NCI-H1092 treated with DMSO at 0.1 percent for 48 hours (cell line): ENCODE measurements around the gene UBA1.
A peak's percentile ranks its signal among the peaks of the same experiment; 100 is the strongest.

Source experiments
- DNase-seq: peaks from one replicate; lab custom pipeline; 2025; lab: John Stamatoyannopoulos, UW

UBA1 gene

DNA sequence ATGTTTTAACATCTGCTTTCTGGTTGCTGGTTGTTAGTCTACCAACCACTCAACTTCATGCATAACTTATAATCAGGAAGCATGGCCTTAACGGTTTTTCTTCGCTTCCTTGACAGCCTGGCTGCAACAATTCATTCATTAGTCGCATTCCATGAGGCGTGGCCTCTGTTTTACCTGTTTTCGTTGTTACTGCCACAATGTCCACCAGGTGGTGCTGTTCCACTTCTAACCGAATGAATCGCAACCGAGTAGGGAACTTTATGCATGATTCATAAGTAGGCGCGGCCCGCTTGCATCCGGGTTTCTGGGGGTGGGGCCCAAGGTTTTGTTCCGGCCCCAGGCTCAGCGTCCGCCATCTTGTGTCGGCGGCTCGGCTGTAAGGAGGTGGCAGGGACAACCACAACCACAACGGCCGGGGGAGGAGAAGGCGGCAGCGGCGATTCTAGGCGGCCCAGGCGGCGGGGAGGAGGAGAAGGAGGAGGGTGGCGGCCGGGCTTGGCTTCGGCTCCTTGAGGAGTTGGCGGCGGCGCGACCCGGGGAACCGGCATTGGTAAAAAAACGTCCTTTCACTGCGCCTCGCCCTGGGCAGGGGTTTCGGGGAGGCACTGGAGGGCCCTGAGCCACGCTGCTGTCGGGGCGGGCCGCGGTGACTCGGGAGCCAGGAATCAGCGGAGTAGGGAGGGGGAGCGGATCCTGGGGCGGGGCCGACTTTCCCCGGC, at the start of gene UBA1:
UBA1 (plus strand) TSS at position 355 of the 719 bp plus-strand sequence. CDS start 4,974 bp downstream, outside the sequence.
- DNase-seq, result peak; percentile 95

DNA sequence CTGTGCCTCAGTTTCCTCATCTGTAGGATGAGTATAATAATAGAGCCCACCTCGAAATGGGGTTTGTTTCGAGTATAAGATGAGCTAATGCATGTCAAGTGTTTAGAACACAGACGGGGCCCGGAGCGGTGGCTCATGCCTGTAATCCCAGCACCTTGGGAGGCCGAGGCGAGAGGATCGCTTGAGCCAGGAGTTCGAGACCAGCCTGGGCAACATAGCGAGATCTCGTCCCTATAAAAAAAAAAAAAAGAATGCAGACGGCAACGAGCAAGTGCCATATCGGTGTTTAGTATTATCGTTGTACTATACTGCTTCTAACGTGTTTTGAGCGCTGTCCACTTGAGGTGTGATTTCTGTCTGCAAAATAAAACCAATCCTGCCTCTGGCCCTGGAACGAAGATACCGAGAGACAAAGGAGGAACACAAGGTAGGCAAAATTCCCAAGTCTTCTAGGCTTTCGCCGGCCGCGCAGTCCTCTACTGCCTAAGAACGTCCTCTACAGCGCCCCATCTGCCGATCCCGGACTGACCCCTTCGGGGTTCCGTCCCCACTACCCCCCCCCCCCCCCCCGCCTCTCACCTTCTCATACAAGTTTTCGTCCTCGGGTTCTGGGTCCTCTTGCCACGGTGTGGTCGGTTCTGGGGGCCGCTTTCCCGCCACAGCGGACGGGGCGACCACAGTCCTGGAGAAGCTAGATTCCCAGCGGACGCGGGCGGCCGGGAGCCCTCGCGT, 49.6 kb upstream of the UBA1 start:
- peak; percentile 63 for DNase-seq

DNA sequence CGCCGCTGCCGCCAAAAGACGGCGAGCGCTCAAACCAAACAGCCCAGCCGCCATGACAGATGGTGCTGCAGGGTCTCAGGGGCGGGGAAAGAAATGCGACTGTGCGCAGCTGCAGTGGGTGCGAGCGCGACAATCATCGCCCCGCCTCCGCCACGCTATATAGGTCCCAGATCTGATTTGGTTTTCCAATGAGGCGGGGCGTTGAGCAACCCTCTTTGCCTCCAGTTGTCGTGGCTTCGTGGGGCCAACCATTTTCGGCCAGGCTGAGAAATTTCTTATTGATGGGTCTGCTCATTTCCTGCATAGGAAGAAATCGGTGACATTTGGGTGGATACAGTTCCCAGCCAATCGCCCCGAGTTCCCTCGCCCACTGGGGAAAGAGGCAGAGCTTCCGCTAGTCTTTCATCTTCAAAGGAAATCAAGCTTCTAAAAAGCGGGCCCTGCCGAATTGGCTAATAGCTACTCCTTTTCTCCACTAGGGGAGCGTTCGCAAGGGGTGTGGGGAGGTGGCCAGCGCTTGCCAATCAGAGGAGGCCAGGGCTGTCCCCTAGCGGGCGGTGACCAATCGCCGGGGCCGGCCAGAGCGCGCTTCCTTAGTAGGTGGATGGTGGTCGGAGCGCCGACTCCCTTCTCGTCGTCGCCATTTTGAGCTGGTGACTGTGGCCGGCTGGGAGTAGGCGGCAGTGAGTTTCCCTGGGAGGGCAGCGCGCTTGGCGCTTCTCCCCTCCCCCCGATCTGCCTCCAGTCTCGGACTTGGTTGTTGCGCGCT, 48.8 kb upstream of the UBA1 start, which contains the start of the genes NDUFB11 and RBM10:
NDUFB11 (minus strand) TSS at position 77 of the 769 bp plus-strand sequence; CDS start at position 54, 23 bp downstream.
RBM10 (plus strand) TSS at position 596 of the 769 bp plus-strand sequence. CDS start 2,261 bp downstream, outside the sequence.
- DNase-seq, result peak; percentile 96

DNA sequence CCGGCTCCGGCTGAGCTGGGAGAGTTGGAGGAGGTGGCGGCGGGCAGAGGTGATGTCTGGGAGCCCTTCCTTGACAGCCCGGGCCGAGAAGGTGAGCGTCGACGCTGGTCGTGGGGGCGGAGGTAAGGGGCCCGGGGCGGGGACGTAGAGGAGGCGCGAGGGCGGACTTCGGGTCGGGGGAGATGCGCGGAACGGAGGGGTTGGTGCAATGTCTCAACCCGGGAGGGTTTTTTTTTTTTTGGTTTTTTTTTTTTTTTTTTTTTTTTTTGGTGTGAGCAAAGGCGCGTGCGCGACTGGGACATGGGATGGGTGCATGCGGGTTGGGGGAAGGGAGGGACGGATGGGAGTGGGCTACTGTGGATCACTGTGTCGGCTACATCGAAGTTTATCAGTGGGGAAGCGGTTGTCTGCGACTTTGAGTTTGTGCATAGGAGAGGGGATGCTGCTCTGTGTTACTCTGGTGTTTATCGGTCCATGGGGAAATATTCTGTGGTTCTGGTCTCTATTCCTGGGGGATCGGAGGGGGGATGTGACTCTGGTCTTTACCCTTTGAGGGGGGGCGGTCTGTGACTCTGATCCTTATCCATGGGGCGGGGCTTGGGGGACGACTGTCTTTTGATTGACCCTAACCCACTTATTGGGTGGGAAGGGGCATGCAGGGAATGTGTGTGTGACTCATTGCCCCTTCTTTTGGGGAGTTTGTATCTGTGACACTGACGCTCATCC, 48.1 kb upstream of the UBA1 start:
- DNase-seq, result peak; percentile 34

DNA sequence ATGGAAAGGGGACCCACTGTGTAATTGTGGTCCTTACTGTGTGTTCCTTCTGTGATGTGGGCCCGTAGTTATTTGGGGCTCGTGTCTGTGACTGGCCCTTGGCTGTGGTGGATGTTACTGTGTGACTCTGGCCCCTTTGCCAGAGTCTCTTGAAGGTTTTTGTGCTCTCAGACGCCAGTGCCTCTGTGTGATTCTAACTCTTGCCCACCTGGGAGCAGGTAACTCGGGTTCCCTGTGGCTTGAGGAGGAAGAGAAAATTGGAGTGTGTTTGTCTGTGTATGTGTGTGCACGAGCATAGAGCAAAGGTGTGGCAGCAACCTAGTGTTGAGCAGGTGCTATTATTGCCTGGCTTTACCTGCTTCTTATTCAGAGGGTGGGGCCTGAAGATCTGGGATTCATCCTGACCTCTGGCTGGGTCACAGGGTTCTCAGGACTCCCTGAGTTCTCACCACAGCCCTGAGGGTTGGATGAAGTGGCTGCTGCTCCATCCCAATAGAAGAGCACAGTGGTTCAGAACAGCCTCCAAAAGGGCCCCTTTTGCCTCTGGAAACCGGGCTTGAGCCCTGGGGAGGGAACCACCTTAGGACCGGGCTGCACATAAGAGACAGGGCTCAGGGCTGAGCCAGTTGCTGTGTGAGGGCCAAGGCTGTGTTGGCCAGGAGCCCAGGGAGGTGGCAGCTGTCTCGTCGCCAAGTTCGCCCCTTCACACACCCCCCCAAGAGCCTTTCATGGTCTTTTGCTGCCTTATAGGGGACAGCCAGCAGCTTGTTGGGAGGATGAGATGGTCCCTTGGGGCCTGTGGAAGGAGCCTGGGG, 47.3 kb upstream of the UBA1 start:
- DNase-seq, result peak; percentile 36

DNA sequence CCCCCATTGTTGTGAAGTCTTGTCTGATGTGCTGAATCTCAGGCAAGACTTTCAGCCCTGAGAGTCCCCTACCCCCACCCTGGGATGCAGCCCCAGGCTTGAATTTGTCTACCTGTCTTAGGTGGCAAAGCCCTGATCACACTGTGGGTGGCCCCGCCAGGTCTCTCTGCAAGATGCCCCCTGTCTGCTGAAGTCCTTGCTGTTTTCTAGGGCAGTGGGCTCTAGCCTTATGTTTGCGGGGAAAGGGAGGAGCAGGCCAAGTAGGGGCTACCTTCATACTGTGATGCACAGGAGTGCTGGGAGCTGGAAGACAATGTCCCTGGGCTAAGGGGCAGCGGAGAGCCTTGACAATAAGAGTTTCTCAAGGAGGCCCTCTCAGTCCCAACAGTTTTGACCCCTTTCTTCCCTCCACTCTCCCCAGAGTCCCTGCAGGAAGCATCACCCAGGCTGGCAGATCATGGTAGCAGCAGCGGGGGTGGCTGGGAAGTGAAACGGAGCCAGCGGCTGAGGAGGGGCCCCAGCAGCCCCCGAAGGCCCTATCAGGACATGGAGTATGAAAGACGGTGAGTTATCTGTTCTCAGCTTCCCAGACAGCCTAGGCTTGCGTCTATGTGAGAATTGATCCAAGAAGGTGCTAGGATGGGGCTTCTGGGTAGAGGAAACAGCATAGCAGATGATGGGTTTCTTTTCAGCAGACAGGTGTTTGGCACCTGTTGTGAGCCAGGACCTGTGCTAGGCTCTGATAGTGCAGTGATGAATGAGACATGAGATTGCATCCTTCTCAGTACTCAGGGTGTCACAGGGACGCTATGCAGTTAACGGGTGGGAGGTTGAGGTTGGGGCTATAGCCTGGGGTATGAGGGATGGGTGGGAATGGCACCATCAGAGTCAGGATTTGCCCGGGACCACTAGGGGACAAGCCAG, 46.4 kb upstream of the UBA1 start:
- no peak for DNase-seq

DNA sequence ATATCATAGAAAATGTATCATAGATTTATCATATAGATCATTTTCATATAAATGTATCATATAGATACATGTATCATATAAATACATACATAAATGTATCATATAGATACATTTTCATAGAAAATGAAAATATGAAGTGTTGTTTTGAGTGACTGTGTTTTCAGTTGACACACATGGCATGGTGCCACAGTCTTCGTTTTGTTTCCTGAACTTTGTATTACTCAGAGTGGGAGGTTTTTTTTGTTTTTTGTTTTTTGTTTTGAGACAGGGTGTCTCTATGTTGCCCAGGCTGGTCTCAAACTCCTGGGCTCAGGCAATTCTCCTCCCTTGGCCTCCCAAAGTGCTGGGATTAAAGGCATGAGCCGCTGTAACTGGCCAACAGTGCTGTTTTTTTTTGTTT, 44.7 kb upstream of the UBA1 start:
- DNase-seq, result no peak

DNA sequence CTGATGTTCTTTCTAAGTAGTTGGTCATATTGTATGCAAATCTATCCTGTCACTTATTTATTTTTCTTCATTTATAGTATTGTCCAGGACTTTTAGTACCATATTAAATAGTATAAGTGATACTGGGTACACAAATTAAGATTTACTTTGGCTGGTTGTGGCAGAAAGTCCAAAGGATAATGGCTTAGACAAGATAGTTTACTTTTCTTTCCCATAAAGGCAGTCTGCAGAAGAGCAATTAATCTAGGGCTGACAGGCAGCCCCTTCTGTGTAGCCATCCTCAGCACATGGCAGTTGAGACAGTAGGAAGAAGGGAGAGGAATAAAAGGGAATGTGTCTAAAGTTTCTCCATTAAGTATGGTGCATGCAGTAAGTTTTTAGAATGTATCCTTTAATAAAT, 42.2 kb upstream of the UBA1 start:
- DNase-seq, result no peak

DNA sequence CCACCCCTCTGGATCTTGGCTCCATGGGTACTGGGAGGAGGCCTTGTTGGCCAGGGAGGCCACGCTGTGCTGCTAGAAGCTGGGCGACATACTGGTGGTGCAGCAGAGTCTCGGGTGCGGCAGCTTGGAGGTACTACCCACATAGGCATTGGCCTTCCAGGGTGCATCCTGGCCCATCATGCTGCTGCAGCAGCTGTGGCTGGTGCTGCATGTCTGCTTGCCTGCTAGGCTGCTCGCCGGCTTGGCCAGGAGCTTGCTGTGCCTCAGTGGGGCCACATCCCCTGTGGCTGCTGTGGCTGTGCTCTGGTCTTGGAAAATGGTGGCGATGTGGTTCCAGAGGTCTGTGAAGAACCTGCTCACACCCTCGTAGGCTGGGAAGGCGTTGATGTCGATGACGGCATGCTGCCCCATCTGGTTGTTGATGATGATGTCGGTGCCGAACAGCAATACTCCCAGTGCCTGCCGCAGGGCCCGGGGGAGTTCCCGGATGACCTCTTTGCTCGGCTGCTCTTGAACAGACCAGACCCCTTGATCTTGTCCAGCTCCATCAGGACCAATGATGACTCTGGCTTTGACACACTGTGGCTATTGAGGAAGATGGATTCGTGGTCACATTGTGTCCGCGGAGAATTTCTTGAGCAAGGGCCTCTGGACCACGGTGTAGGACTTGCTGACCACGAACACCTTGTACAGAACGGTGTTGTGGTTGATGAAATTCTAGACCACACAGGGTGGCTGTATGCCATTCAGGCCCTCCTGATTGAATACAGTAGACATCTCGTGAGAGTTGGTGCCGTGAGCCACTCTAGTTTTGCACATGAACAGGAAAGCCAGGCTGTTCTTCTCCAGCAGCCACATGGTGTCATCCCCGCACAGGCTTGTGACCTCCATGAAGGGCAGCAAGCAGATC, 36.8 kb upstream of the UBA1 start:
- no peak for DNase-seq

DNA sequence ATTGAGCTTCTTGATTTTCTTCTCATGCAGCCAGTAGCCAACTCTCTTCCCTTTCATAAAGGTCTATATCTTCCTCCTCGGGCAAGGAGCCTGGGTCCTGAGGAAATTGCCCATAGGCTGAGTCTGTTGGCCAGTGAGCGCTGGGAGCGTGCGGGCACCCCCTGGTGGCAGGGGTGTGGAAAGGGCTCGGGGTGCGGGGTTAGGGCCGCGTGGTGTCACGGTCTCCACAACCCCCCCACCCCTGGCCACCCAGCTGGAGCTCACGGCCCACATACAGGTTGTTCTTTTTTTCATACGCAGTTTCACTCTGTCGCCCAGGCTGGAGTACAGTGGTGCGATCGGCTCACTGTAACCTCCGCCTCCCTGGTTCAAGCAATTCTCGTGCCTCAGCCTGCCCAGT, 35.5 kb upstream of the UBA1 start:
- DNase-seq, result no peak

DNA sequence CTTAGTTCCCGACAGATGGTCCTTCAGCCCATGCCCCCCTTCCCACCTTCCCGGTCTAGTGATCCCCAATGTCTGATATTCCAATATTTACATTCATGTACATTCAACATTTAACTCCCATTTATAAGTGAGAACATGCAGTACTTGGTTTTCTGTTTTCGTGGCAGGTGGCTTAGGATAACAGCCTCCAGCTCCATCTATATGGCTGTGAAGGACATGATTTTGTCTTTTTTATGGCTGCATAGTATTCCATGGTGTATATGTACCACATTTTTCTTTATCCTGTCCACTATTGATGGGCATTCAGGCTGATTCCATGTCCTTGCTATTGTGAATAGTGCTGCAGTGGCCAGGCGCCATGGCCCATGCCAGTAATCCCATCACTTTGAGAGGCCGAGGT, 34.8 kb upstream of the UBA1 start:
- DNase-seq, result no peak

DNA sequence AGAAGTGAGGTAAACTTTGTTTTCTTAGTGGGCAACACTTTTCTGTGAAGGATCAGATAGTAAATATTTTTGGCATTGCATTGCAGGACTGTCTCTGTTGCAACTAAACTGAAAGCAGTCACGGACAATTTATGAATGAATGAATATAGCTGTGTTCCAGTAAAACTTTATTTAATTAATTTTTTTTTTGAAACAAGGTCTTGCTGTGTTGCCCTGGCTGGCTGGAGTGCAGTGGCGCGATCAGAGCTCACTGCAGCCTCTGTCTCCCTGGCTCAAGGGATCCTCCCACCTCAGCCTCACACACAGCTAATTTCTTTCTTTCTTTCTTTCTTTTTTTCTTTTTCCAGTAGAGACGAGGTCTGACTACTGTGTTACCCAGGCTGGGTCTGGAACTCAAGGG, 32.8 kb upstream of the UBA1 start:
- DNase-seq, result no peak

DNA sequence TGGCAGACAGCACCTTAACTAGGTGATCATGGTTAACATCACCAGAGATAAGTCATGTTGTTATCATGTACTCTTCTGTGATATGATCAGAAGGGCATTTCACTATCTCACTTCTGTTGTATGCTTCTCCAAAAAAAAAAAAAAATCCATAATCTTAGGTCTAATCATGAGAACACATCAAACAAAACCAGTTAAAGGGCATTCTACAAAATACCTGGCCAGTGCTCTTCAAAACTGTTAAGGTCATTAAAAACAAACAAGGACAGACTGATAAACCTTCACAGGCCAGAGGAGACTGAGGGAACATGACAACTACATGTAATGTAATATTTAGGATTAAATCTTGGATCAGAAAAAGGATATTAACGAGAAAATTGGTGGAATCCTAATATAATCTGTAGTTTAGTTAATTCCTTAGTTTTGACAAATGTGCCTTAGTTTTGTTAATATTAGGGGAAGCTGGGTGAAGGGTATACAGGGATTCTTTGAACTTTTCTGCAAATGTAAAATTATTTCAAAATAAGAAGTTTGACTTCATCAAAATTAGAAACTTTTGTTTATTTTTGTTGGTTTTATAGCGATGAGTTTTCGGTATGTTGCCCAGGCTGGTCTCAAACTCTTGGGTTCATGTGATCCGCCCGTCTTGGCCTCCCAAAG, 30.6 kb upstream of the UBA1 start:
- DNase-seq, result no peak

DNA sequence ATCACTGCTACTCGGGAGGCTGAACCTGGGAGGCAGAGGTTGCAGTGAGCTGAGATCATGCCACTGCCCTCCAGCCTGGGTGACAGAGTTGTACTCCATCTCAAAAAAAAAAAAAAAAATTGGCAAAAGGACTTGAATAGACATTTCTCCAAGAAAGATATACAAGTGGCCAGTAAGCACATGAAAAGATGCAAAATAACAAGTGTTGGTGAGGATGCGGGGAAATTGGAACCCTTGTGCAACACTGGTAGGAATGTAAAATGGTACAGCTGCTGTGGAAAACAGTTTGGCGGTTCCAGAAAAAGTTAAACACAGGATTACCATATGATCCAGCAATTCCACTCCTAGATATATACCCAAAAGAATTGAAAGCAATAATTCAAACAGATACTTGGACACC, 29.2 kb upstream of the UBA1 start:
- DNase-seq, result no peak

DNA sequence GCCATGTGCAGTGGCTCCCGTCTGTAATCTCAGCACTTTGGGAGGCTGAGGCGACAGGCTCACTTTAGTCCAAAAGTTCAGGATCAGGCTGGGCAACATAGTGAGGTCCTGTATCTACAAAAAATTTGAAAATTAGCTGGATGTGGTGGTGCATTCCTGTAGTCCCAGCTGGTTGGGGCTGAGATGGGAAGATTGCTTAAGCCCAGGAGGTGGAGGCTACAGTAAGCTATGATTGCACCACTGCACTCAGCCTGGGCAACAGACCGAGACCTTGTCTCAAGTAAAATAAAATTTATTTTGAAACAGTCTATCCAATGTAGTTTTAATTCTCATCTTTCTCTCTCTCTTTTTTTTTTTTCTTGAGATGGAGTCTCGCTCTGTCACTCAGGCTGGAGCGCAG, 27.5 kb upstream of the UBA1 start:
- no peak for DNase-seq

DNA sequence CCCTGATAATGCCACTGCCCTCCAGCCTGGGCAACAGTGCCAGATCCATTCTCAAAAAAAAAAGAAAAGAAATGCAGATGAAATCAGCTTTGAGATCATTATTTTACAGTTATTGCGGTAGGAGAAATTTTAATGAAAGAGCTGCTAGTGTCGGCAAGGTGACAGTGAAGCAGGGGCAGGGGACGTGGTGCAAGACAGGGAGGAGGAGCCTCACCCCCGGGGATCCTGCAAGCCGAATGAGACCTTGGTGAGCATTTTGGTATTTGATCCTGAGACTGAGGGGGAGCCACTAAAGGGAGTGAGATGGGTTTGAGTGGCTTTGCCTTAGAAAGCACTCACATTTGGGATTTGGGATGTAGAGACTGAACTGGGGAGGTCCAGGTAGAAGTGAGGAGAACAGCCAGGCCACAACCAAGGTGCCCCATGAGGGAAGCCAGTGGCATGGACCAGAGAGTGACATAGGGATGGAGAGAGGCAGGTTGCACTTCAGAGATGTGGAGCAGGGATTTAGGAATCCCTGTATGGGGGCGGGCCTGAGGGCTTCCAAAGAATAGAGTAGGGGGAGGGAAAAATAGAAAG, 25.0 kb upstream of the UBA1 start:
- no peak for DNase-seq

DNA sequence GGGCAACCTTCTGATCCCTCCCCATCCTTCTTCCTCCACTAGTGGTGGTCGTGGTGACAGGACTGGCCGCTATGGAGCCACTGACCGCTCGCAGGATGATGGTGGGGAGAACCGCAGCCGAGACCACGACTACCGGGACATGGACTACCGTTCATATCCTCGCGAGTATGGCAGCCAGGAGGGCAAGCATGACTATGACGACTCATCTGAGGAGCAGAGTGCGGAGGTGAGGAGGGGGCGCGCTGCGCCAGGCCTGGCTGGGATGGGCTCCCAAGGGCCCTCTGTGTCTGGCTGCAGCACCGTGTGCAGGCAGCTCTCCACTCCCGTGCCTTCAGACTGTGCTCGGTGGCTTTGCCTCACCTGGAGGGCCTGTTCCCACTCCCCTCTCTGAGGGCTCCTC, 24.4 kb upstream of the UBA1 start:
- DNase-seq, result no peak
